Psoas muscle (tissue), 8 donors: ENCODE measurements around the gene METTL1. TPM values are rescaled to one million over a fixed set of nuclear protein-coding genes. Genes with fewer than 3 reads are reported as not detected.
"Not testable (repeated sequence)": the region's sequence is repeated elsewhere in the genome, so short reads cannot be mapped to it uniquely, and the experiment has no call there.

ENCODE experiments used
- ATAC-seq, 4 donors: fragments of 200-7000 bp; cut with Tn5 transposase; one replicate each; pipeline ENCODE4 v1.9.1; 2020; ENCODE audit warnings: moderate library complexity in 3 of 4, mild to moderate bottlenecking in 2 of 4
- DNase-seq, 2 donors: peaks; one replicate each; pipeline ENCODE4 v3.0.0-alpha.2; 2020
- H3K27ac ChIP-seq: fragments of 200-600 bp; one replicate; pipeline ENCODE4 v1.8.0; 2022
- H3K27me3 ChIP-seq, 3 donors: fragments of 200-600 bp in 1 of 3; one replicate each; pipeline versions ENCODE4 v1.6.1 to v1.8.0; 2013 to 2022; ENCODE audit warnings: low read length in 2 of 3, mild to moderate bottlenecking in 2 of 3, moderate library complexity in 1 of 3; ENCODE audit not compliant: insufficient read depth in 3 of 3
- H3K36me3 ChIP-seq, 2 donors: fragments of 200-600 bp in 1 of 2; one replicate each; pipeline versions ENCODE4 v1.6.1 to v1.8.0; 2013 to 2022; ENCODE audit warnings: low read depth in 1 of 2, mild to moderate bottlenecking in 1 of 2, moderate library complexity in 1 of 2; ENCODE audit not compliant: insufficient read depth in 1 of 2
- H3K4me1 ChIP-seq: fragments of 200-600 bp; one replicate; pipeline ENCODE4 v1.8.0; 2022
- H3K4me3 ChIP-seq: fragments of 200-600 bp; one replicate; pipeline ENCODE4 v1.8.0; 2022; ENCODE audit warnings: mild to moderate bottlenecking
- H3K9me3 ChIP-seq: fragments of 200-600 bp; one replicate; pipeline ENCODE4 v1.8.0; 2022
- WGBS, 3 donors: extraction: QIAGEN DNeasy Blood & Tissue Kit; methylation state at CpG; one replicate each; pipeline versions ENCODE4 v1.1.6 to v1.1.7; 2013; 5-methylcytosine and 5-hydroxymethylcytosine counted together
- intact Hi-C, 2 donors: fragments of 100-400 bp; cut with DNase I; formaldehyde crosslinking; loops; one replicate each; pipeline versions ENCODE4 v1.11.0 to v1.14.2; 2022
- polyA plus RNA-seq, 3 donors: library from polyadenylated mRNA; stranded (reverse); fragments of 200-250 nt; gene quantifications; one replicate each; pipeline ENCODE4 v1.2.3, GENCODE V29; 2013
- total RNA-seq, 4 donors: library from RNA; stranded (reverse); fragmentation: NEBNext Ultra II Directional in 2 of 4; extraction: Animal tissue kit (Norgen Biotek cat#: 25700) in 2 of 4; gene quantifications; one replicate each; pipeline versions ENCODE4 v1.2.1 to v1.2.4, GENCODE V29; 2021 to 2023
- TF ChIP-seq, protein P1 (sequence below): fragments of 200-600 bp; IDR thresholded peaks from one replicate; pipeline ENCODE4 v1.8.0; 2022; ENCODE audit warnings: antibody characterized with exemption
- donor health status: healthy with polysubstance abuse.
- donor health status: DM: no; HTN: no; CAD: no; lungs with moderate emphysema.
- donor health status: Bipolar disorder and iron deficiency.
- donor health status: healthy.
- donor health status: DM: yes; HTN: yes; CAD: no.
- donor health status: DM: no; HTN: no; CAD: no.
- donor health status: DM: no; HTN: no; CAD: no.
- donor health status: DM: yes; HTN: yes; CAD: no.

The METTL1 gene
- total and polyA plus RNA-seq, 7 donors = 18.8 to 80.9 (median 26.3) TPM

DNA sequence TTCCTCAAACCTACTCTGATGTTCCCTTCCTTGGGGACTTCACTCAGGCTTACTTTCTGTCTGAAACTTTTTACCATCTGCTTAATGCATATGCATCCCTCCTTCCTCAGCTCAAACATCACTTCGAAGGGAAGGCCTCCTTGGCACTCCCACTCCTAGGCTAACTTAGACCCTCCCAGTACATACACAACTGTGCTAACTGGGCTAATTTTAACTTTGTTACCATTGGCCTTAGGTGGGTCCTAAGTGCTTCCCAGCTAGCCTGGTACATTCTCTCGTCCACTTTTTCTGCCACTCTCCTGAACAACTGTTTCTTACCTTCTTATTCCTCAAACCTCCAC lies 4.3 kb upstream of the METTL1 start:
- ATAC-seq (no peak), DNase-seq (no peak)
- intact Hi-C loops = no loop called here
- no peak overlapping the region for H3K4me3 ChIP-seq
- H3K4me1 ChIP-seq = peaks cover 2% of the 10 kb centered on the region
- no peaks in the 10 kb centered on the region for H3K9me3 ChIP-seq
- WGBS, 3 donors = 83 to 92% (median 90%) methylated on average over 2 of the region's 2 CpGs
- H3K27me3 ChIP-seq = no peaks in the 10 kb centered on the region
- peaks cover 0 to 22% of the 10 kb centered on the region in 2 donors for H3K36me3 ChIP-seq
- TF ChIP-seq, protein P1, sequence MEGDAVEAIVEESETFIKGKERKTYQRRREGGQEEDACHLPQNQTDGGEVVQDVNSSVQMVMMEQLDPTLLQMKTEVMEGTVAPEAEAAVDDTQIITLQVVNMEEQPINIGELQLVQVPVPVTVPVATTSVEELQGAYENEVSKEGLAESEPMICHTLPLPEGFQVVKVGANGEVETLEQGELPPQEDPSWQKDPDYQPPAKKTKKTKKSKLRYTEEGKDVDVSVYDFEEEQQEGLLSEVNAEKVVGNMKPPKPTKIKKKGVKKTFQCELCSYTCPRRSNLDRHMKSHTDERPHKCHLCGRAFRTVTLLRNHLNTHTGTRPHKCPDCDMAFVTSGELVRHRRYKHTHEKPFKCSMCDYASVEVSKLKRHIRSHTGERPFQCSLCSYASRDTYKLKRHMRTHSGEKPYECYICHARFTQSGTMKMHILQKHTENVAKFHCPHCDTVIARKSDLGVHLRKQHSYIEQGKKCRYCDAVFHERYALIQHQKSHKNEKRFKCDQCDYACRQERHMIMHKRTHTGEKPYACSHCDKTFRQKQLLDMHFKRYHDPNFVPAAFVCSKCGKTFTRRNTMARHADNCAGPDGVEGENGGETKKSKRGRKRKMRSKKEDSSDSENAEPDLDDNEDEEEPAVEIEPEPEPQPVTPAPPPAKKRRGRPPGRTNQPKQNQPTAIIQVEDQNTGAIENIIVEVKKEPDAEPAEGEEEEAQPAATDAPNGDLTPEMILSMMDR = no peak
- H3K27ac ChIP-seq = no peak overlapping the region

DNA sequence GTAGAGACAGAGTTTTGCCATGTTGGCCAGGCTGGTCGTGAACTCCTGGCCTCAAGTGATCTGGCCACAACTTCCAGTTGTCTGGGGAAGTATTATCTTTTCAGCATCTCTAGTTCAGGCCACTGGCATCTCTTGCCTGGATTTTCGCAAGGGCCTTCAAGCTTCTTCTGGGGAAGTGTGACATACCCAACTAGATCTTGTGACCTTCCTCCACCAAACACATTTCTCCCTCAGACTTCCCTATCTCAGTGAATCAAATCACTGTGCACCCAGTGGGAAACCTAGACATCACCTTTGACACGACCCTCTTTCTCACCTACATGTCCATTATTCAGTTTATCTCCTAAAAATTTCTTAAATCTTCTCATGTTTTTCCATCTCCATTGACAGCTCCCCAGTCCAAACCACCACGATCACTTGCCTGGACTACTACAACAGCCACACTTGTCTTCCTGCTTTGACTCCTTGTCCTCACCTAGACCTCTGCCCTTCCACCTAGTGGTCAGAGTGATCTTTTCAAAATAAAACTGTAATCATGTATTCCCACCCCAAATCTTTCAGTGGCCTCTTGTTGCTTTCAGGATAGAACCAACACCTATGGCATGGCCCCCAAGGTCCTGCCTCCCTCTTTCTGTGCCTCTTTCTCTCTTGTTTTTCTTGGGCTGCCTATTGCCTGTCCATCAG lies 3.8 kb upstream of the METTL1 start:
- WGBS, 3 donors = 74 to 86% (median 81%) methylated on average over 4 of the region's 4 CpGs
- no peak overlapping the region for H3K4me3 ChIP-seq
- H3K9me3 ChIP-seq = no peaks in the 10 kb centered on the region
- no peaks in the 10 kb centered on the region for H3K27me3 ChIP-seq
- peaks cover 0 to 21% of the 10 kb centered on the region in 2 donors for H3K36me3 ChIP-seq
- no peak for ATAC-seq
- TF ChIP-seq, protein P1 = no peak
- intact Hi-C loops = no loop called here
- peaks cover 6% of the 10 kb centered on the region for H3K4me1 ChIP-seq
- DNase-seq = no peak
- H3K27ac ChIP-seq = no peak overlapping the region

DNA sequence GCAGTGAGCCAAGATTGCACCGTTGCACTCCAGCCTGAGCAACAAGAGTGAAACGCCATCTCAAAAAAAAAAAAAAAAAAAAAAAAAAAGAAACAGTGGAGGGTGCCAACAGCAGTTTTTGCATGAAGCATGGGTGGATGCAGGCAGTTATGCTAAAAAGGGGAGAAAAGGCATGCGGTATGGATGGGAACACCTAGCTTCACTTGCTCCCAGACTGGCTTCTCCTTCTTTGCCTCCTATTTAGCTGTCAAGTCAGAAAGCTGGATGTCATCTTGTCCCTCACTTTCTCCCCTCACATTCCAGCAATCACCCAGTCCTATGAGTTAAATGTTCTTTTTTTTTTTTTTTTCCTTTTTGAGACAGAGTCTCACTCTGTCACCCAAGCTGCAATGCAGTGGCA lies 3.1 kb upstream of the METTL1 start:
- DNase-seq (no peak), ATAC-seq (no peak)
- WGBS, 3 donors = 69 to 87% (median 79%) methylated on average over 3 of the region's 3 CpGs
- Histone ChIP-seq H3K36me3 (peaks cover 0 to 23% of the 10 kb centered on the region in 2 donors), H3K9me3 (no peaks in the 10 kb centered on the region), H3K27ac (no peak overlapping the region), H3K4me3 (no peak overlapping the region), H3K27me3 (no peaks in the 10 kb centered on the region), H3K4me1 (peaks cover 6% of the 10 kb centered on the region)
- TF ChIP-seq, protein P1 = no peak
- intact Hi-C loops = no loop called here

DNA sequence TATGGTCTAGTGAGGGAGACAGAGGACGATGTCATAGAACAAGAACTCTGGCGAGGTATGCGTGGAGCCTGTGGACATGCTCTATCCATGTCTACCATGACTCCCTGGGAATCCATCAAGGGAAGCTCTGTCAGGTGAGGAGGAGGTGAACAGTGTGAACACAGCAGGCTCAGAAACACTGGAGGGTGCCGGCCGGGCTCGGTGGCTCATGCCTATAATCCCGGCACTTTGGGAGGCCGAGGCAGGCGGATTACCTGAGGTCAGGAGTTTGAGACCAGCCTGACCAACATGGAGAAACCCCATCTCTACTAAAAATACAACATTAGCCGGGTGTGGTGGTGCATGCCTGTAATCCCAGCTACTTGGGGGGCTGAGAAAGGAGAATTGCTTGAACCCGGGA lies 2.7 kb upstream of the METTL1 start:
- ATAC-seq, H3K27ac ChIP-seq, H3K9me3 ChIP-seq, H3K4me3 ChIP-seq, H3K4me1 ChIP-seq, intact Hi-C loops, DNase-seq, H3K27me3 ChIP-seq: not testable (repeated sequence)
- H3K36me3 ChIP-seq = peaks cover 4 to 25% of the 10 kb centered on the region in 2 donors
- 89 to 91% (median 91%) methylated on average over 11 of the region's 11 CpGs for WGBS, 3 donors

DNA sequence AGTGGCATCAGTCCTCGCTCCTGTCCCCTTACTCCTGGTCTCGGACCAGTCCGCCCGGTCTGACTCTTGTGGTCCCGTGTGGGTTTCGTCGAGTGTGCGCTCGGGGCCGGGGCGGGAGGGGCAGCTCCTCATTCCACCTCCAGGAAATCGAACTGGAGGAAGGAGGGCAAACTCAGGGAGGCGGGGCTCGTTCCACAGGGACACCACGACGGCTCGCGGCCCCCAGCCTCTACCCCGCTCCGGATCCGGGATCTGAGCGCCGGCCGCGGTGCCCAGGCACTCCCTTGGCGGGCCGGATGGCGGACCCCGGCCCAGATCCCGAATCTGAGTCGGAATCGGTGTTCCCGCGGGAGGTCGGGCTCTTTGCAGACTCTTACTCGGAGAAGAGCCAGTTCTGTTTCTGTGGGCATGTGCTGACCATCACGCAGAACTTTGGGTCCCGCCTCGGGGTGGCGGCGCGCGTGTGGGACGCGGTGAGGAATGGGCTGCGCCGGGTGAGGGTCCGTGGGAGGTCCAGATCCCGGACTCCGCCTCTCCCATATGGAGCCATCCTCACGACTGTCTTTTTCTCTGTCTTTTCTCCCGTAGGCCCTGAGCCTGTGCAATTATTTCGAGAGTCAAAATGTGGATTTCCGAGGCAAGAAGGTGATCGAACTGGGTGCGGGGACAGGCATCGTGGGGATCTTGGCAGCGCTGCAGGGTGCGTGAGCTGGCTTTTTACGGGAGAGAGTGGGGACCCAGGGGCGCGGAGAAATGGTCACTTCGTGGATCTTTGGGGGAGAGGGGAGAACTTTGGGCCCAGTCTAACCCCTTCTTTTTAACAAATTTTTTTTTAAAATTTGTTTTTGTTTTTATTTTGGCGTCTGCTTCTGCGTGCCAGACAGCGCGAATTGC lies 771 bp upstream of the METTL1 start, which contains the start of gene EEF1AKMT3:
TSS of gene EEF1AKMT3 (plus strand) at position 186 of the 894 bp plus-strand sequence. CDS start at position 297, 111 bp downstream.
- ATAC-seq (peak; percentile 48 to 72 (median 57)), DNase-seq (peak; percentile 67 to 73)
- Histone ChIP-seq H3K4me1 (peaks cover 6% of the 10 kb centered on the region), H3K4me3 (peak within 1 kb of the TSS; percentile 89), H3K36me3 (peaks cover 7 to 44% of the 10 kb centered on the region in 2 donors), H3K9me3 (no peaks in the 10 kb centered on the region), H3K27me3 (no peaks in the 10 kb centered on the region), H3K27ac (peak within 1 kb of the TSS; percentile 92)
- intact Hi-C loops = no loop called here
- WGBS, 3 donors = 1 to 2% (median 2%) methylated on average over 67 of the region's 67 CpGs
- TF ChIP-seq, protein P1 = no peak
